Measurements from ENCODE around the gene MGLL. TPM values are rescaled to one million over a fixed set of nuclear protein-coding genes. Genes with fewer than 3 reads are reported as not detected.

MGLL gene
- total and polyA plus RNA-seq, 4 donors = 9.4 to 277 (median 74.2) TPM

GRCh38 chr3:127787571-127788365, 34.5 kb downstream of the MGLL start (continued):
- TF ChIP-seq FOXA2 (IDR thresholded peaks at IDR 0.05) (no peak), NR2F2 (IDR thresholded peaks at IDR 0.05) (no peak), RAD21 (IDR thresholded peaks at IDR 0.05) (no peak), JUND (IDR thresholded peaks at IDR 0.05) (no peak), RXRA (IDR thresholded peaks at IDR 0.05) (no peak), REST (IDR thresholded peaks at IDR 0.05) (no peak)

GRCh38 chr3:127787071-127787490, 35.2 kb downstream of the MGLL start:
- Histone ChIP-seq H3K4me1 (ENCODE audit: control insufficient read depth in 4 of 4, insufficient read depth in 4 of 4, low read length in 3 of 4) (peaks cover 8 to 49% (median 37%) of the 10 kb centered on the region in 4 donors), H3K4me3 (ENCODE audit: low read depth in 1 of 3, low read length in 3 of 3) (no peak overlapping the region), H3K36me3 (ENCODE audit: control insufficient read depth in 4 of 4, insufficient read depth in 3 of 4, low read depth in 1 of 4, low read length in 3 of 4) (peaks cover 0 to 3% (median 1%) of the 10 kb centered on the region in 4 donors), H3K9me3 (ENCODE audit: control insufficient read depth in 4 of 4, low read length in 3 of 4) (no peaks in the 10 kb centered on the region), H3K9ac (ENCODE audit: low read depth in 1 of 2, low read length in 2 of 2) (no peak overlapping the region), H3K27me3 (ENCODE audit: control insufficient read depth in 4 of 4, insufficient read depth in 4 of 4, low read length in 3 of 4) (no peaks in the 10 kb centered on the region), H3K27ac (ENCODE audit: low read depth in 1 of 2, low read length in 2 of 2) (peak overlapping the region; percentile 9 to 58)
- no peak for DNase-seq (ENCODE audit: low spot score)
- TF ChIP-seq FOXA2 (IDR thresholded peaks at IDR 0.05) = no peak
- no peak for TF ChIP-seq ATF3 (IDR thresholded peaks at IDR 0.05)
- no peak for TF ChIP-seq TAF1 (conservative IDR thresholded peaks at IDR 0.05)
- no peak for TF ChIP-seq NR2F2 (IDR thresholded peaks at IDR 0.05)
- TF ChIP-seq YY1 (IDR thresholded peaks at IDR 0.05) = no peak
- no peak for TF ChIP-seq JUND (IDR thresholded peaks at IDR 0.05)
- no peak for TF ChIP-seq MAX (IDR thresholded peaks at IDR 0.05)
- no peak for TF ChIP-seq EGR1 (IDR thresholded peaks at IDR 0.05; ENCODE audit: low read depth in 2 of 2)
- TF ChIP-seq HNF4A (conservative IDR thresholded peaks at IDR 0.05) = no peak
- TF ChIP-seq ZBTB33 (IDR thresholded peaks at IDR 0.05) = no peak
- no peak for TF ChIP-seq GABPA (IDR thresholded peaks at IDR 0.05 in 1 of 2, conservative IDR thresholded peaks at IDR 0.05 in 1 of 2)
- TF ChIP-seq REST (IDR thresholded peaks at IDR 0.05) = no peak
- TF ChIP-seq SP1 (IDR thresholded peaks at IDR 0.05) = no peak
- no peak for TF ChIP-seq RAD21 (IDR thresholded peaks at IDR 0.05)
- TF ChIP-seq CTCF (IDR thresholded peaks at IDR 0.05; ENCODE audit: low read depth, low read length, missing input control) = no peak
- no peak for TF ChIP-seq HNF4G (IDR thresholded peaks at IDR 0.05)
- TF ChIP-seq FOXA1 (IDR thresholded peaks at IDR 0.05) = no peak
- no peak for TF ChIP-seq RXRA (IDR thresholded peaks at IDR 0.05)
- WGBS = 50% methylated on average over 9 of the region's 9 CpGs
